ENCODE measurements around the gene F8.

GRCh38 chrX:155052738-155053498 is 30.4 kb upstream of the F8 start:
- no peak for TF ChIP-seq EZH2 (IDR thresholded peaks at IDR 0.05; ENCODE audit: insufficient read depth, poor library complexity, severe bottlenecking)
- TF ChIP-seq EZH2phosphoT487 (IDR thresholded peaks at IDR 0.05; ENCODE audit: insufficient read depth, low read depth), result no peak
